Omental fat pad (tissue), 4 donors: ENCODE results near the gene CMTM4. TPM values are rescaled to one million over a fixed set of nuclear protein-coding genes. Genes with fewer than 3 reads are reported as not detected.
A peak's percentile ranks its signal among the peaks of the same experiment; 100 is the strongest.
"Not testable (repeated sequence)": the region's sequence is repeated elsewhere in the genome, so short reads cannot be mapped to it uniquely, and the experiment has no call there.

ENCODE experiments used
- ATAC-seq: fragments of 150-250 bp; one replicate; pipeline ENCODE4 v1.9.1; 2016; ENCODE audit warnings: mild to moderate bottlenecking, moderate library complexity; ENCODE audit not compliant: low FRiP score
- DNase-seq: peaks from one replicate; pipeline ENCODE4 v3.0.0-alpha.2; 2019; ENCODE audit warnings: low spot score
- CTCF ChIP-seq, 3 donors: fragments of 450-650 bp; IDR thresholded peaks; one replicate each; pipeline ENCODE4 v1.5.1; 2016 to 2017; ENCODE audit warnings: antibody characterized with exemption in 3 of 3, mild to moderate bottlenecking in 3 of 3, moderate library complexity in 2 of 3
- total RNA-seq, 4 donors: library from RNA; depleted of rRNA; stranded (reverse); fragments of >200 nt; gene quantifications; one replicate each; pipeline ENCODE4 v1.1.0, GENCODE V29; 2016

CMTM4 gene
- total RNA-seq, 4 donors from 2014 or later, result 12.6 to 29.9 (median 23.8) TPM

GRCh38 chr16:66662445-66663194, 33.9 kb downstream of the CMTM4 start:
- ATAC-seq (no peak), DNase-seq (no peak)
- no peak for TF ChIP-seq CTCF (IDR thresholded peaks at IDR 0.05)

- DNase-seq, ATAC-seq: not testable (repeated sequence)
Measured at GRCh38 chr16:66661671-66662346, 34.7 kb downstream of the CMTM4 start.

GRCh38 chr16:66661210-66661560, 35.4 kb downstream of the CMTM4 start:
- TF ChIP-seq CTCF (IDR thresholded peaks at IDR 0.05), result no peak
- no peak for DNase-seq
- ATAC-seq, result no peak

DNA sequence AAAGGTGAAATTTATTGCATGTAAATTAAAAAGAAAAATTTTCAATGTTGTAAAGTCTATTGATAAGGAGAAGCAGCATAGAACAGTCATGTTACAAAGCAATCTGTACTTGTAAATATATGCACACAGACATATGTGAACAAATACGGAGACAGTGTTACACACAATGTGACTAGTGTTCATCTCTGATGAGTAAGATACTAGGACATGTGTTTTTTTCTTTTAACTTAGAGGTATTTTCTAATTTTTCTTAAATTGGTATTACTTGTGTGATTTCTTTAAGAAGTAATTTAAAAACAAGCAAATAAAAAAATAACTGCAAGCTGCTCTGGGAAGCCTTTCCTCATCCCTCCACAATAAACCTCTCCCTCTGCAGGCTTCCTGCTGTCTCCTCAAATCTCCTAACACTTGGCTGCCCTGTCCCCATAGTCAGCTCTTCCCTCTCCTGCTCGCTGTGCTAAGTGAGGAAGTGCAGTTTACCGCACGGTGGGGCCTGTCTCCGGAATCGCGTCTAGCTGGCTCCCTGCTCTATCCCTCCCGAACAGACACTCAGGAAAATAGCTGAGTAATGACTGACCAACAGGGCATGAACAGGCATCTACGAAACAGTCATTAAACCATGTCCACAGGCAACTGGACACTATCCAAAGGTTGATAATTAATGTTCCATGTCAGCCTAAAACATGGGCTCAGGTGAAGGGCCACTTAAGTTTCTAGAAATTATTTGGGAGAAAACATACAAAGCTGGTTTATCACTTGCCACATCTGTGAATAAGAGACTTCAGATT, 35.9 kb downstream of the CMTM4 start:
- ATAC-seq (peak; percentile 93), DNase-seq (no peak)
- no peak for TF ChIP-seq CTCF (IDR thresholded peaks at IDR 0.05)

DNA sequence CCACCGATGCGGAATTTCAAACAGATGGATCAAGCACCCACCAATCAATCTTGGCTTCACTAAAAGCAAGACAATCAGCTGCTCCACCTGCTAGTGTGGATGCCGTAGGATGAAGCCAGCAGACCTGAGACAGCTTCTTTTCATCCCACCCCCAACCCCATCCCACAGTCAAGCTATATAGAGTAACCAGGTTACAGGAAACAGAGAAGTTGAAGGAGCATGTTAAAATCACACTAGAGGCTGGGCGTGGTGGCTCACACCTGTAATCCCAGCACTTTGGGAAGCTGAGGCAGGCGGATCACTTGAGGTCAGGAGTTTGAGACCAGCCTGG, 37.7 kb downstream of the CMTM4 start:
- ATAC-seq (no peak), DNase-seq (no peak)
- TF ChIP-seq CTCF (IDR thresholded peaks at IDR 0.05), result no peak

GRCh38 chr16:66658143-66658859, 38.2 kb downstream of the CMTM4 start:
- no peak for TF ChIP-seq CTCF (IDR thresholded peaks at IDR 0.05)
- DNase-seq (no peak), ATAC-seq (no peak)

DNA sequence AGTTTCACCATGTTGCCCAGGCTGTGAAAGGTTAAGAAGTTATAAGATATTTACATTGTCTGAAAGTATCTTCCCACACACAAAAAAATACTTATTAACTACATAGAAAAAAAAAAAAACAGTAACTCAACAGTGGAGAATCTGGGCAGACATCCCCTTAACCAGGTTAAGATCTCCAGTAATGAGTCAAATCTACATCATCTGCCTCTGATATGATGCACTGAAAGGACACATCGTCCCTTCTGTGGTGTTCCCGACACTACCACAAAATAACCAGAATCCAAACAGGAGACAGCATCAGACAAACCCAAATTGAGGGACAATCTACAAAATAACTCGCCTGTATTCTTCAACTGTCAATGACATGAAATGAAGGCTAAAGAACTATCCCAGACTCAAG, 40.0 kb downstream of the CMTM4 start:
- no peak for ATAC-seq
- no peak for TF ChIP-seq CTCF (IDR thresholded peaks at IDR 0.05)
- DNase-seq, result no peak
